ENCODE data around the gene MCTP1. TPM values are rescaled to one million over a fixed set of nuclear protein-coding genes. Genes with fewer than 3 reads are reported as not detected.

MCTP1 gene
- total RNA-seq, 3 donors from 2014 or later: 22.8 to 57.8 (median 24.3) TPM

- Histone ChIP-seq H3K27me3 (no peaks in the 10 kb centered on the region), H3K4me1 (no peaks in the 10 kb centered on the region), H3K4me3 (no peak overlapping the region), H3K9me3 (no peaks in the 10 kb centered on the region), H3K27ac (no peak overlapping the region), H3K36me3 (no peaks in the 10 kb centered on the region)
- intact Hi-C loops (cut with DNase I; ENCODE audit: low total_unique reads): no loop called here
- no peak for TF ChIP-seq POLR2AphosphoS5 (IDR thresholded peaks at IDR 0.05)
- TF ChIP-seq, protein P1, sequence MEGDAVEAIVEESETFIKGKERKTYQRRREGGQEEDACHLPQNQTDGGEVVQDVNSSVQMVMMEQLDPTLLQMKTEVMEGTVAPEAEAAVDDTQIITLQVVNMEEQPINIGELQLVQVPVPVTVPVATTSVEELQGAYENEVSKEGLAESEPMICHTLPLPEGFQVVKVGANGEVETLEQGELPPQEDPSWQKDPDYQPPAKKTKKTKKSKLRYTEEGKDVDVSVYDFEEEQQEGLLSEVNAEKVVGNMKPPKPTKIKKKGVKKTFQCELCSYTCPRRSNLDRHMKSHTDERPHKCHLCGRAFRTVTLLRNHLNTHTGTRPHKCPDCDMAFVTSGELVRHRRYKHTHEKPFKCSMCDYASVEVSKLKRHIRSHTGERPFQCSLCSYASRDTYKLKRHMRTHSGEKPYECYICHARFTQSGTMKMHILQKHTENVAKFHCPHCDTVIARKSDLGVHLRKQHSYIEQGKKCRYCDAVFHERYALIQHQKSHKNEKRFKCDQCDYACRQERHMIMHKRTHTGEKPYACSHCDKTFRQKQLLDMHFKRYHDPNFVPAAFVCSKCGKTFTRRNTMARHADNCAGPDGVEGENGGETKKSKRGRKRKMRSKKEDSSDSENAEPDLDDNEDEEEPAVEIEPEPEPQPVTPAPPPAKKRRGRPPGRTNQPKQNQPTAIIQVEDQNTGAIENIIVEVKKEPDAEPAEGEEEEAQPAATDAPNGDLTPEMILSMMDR (IDR thresholded peaks at IDR 0.05): peak in 1 of 3 donors; percentile 43
- no peak for TF ChIP-seq POLR2A (IDR thresholded peaks at IDR 0.05)
- DNase-seq (ENCODE audit: low spot score in 2 of 2): no peak
Observed at GRCh38 chr5:94693043-94693822, 591.7 kb downstream of the MCTP1 start.

DNA sequence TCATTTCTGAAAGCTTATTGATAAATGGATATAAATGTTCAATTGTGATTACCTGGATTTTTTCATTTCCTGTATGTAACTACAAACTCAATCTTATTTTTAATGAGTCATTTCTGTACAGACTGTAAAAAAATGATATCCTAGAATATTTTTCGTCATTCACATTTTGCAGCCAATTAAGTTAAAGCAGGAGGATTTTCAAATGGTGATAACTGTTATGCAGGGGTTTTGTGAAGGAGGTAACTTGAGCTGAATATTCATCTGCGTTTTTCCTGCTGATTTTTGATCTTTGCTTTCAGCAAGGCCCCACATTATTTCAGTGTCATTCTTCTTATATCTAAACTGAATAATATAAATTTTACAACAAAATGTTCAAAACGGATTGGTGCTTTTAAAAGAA is 592.3 kb downstream of the MCTP1 start:
- H3K9me3 ChIP-seq: no peaks in the 10 kb centered on the region
- no peak for DNase-seq (ENCODE audit: low spot score in 2 of 2)
- no peaks in the 10 kb centered on the region for H3K27me3 ChIP-seq
- H3K27ac ChIP-seq: no peak overlapping the region
- no peaks in the 10 kb centered on the region for H3K4me1 ChIP-seq
- H3K4me3 ChIP-seq: no peak overlapping the region
- intact Hi-C loops (cut with DNase I; ENCODE audit: low total_unique reads): no loop called here
- TF ChIP-seq POLR2AphosphoS5 (IDR thresholded peaks at IDR 0.05) (no peak), POLR2A (IDR thresholded peaks at IDR 0.05) (no peak)
- TF ChIP-seq, protein P1 (IDR thresholded peaks at IDR 0.05): no peak
- no peaks in the 10 kb centered on the region for H3K36me3 ChIP-seq

DNA sequence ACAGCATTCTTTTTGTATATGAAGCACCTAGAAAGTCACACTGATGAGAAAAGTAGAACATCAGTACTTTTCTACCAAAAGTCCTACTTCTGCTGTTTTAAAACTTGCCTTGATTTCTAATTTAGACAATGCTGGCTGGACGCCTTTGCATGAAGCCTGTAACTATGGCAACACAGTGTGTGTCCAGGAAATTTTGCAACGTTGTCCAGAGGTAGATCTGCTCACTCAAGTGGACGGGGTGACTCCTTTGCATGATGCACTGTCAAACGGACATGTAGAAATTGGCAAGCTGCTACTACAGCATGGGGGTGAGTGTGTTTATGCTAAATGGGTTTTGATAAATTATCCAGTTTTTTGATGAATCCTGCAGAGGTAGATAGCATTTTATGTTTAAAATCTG is 592.9 kb downstream of the MCTP1 start:
- no peak overlapping the region for H3K27ac ChIP-seq
- no peaks in the 10 kb centered on the region for H3K27me3 ChIP-seq
- TF ChIP-seq, protein P1 (IDR thresholded peaks at IDR 0.05): no peak
- no peaks in the 10 kb centered on the region for H3K36me3 ChIP-seq
- intact Hi-C loops (cut with DNase I; ENCODE audit: low total_unique reads): no loop called here
- no peaks in the 10 kb centered on the region for H3K9me3 ChIP-seq
- no peaks in the 10 kb centered on the region for H3K4me1 ChIP-seq
- no peak overlapping the region for H3K4me3 ChIP-seq
- no peak for DNase-seq (ENCODE audit: low spot score in 2 of 2)

DNA sequence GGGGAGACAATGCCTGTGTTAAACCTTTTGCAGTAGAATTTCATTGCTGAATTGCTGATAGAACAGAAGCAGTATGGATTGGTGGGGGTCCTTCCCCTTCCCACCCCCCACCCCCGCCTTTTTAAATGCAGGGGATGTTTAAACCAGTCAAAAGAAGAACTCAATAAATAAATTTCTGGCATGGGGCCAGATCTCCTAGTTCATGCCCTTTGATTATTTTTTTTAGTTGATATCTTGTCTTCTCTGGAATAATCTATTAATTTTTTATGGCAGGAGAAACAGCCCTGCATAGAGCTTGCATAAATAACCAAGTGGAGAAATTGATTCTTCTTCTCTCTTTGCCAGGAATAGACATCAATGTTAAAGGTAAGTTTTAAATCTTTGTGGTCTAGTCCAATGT is 593.6 kb downstream of the MCTP1 start:
- no peak for DNase-seq (ENCODE audit: low spot score in 2 of 2)
- intact Hi-C loops (cut with DNase I; ENCODE audit: low total_unique reads): no loop called here
- Histone ChIP-seq H3K9me3 (no peaks in the 10 kb centered on the region), H3K36me3 (no peaks in the 10 kb centered on the region), H3K4me3 (no peak overlapping the region), H3K27me3 (no peaks in the 10 kb centered on the region), H3K4me1 (no peaks in the 10 kb centered on the region), H3K27ac (no peak overlapping the region)
- TF ChIP-seq POLR2A (IDR thresholded peaks at IDR 0.05) (no peak), POLR2AphosphoS5 (IDR thresholded peaks at IDR 0.05) (no peak)
- TF ChIP-seq, protein P1 (IDR thresholded peaks at IDR 0.05): no peak

GRCh38 chr5:94690778-94691177 is 594.1 kb downstream of the MCTP1 start:
- DNase-seq (ENCODE audit: low spot score in 2 of 2): no peak
- no peaks in the 10 kb centered on the region for H3K36me3 ChIP-seq
- H3K27me3 ChIP-seq: no peaks in the 10 kb centered on the region
- no peak overlapping the region for H3K27ac ChIP-seq
- H3K4me3 ChIP-seq: no peak overlapping the region
- H3K4me1 ChIP-seq: no peaks in the 10 kb centered on the region
- H3K9me3 ChIP-seq: no peaks in the 10 kb centered on the region
- TF ChIP-seq, protein P1 (IDR thresholded peaks at IDR 0.05): no peak
- TF ChIP-seq POLR2A (IDR thresholded peaks at IDR 0.05): no peak
- no peak for TF ChIP-seq POLR2AphosphoS5 (IDR thresholded peaks at IDR 0.05)
- intact Hi-C loops (cut with DNase I; ENCODE audit: low total_unique reads): no loop called here

Data from breast epithelium (tissue), 4 donors.